ENCODE data around the gene TBL1XR1. TPM values are rescaled to one million over a fixed set of nuclear protein-coding genes. Genes with fewer than 3 reads are reported as not detected.

Gene TBL1XR1
- total and polyA plus RNA-seq, 2 of the 8 experiments (the other 6 are each of a cell fraction or from before 2014, with no cell fraction given): 28.1 to 147 TPM

- TF ChIP-seq, protein P1, sequence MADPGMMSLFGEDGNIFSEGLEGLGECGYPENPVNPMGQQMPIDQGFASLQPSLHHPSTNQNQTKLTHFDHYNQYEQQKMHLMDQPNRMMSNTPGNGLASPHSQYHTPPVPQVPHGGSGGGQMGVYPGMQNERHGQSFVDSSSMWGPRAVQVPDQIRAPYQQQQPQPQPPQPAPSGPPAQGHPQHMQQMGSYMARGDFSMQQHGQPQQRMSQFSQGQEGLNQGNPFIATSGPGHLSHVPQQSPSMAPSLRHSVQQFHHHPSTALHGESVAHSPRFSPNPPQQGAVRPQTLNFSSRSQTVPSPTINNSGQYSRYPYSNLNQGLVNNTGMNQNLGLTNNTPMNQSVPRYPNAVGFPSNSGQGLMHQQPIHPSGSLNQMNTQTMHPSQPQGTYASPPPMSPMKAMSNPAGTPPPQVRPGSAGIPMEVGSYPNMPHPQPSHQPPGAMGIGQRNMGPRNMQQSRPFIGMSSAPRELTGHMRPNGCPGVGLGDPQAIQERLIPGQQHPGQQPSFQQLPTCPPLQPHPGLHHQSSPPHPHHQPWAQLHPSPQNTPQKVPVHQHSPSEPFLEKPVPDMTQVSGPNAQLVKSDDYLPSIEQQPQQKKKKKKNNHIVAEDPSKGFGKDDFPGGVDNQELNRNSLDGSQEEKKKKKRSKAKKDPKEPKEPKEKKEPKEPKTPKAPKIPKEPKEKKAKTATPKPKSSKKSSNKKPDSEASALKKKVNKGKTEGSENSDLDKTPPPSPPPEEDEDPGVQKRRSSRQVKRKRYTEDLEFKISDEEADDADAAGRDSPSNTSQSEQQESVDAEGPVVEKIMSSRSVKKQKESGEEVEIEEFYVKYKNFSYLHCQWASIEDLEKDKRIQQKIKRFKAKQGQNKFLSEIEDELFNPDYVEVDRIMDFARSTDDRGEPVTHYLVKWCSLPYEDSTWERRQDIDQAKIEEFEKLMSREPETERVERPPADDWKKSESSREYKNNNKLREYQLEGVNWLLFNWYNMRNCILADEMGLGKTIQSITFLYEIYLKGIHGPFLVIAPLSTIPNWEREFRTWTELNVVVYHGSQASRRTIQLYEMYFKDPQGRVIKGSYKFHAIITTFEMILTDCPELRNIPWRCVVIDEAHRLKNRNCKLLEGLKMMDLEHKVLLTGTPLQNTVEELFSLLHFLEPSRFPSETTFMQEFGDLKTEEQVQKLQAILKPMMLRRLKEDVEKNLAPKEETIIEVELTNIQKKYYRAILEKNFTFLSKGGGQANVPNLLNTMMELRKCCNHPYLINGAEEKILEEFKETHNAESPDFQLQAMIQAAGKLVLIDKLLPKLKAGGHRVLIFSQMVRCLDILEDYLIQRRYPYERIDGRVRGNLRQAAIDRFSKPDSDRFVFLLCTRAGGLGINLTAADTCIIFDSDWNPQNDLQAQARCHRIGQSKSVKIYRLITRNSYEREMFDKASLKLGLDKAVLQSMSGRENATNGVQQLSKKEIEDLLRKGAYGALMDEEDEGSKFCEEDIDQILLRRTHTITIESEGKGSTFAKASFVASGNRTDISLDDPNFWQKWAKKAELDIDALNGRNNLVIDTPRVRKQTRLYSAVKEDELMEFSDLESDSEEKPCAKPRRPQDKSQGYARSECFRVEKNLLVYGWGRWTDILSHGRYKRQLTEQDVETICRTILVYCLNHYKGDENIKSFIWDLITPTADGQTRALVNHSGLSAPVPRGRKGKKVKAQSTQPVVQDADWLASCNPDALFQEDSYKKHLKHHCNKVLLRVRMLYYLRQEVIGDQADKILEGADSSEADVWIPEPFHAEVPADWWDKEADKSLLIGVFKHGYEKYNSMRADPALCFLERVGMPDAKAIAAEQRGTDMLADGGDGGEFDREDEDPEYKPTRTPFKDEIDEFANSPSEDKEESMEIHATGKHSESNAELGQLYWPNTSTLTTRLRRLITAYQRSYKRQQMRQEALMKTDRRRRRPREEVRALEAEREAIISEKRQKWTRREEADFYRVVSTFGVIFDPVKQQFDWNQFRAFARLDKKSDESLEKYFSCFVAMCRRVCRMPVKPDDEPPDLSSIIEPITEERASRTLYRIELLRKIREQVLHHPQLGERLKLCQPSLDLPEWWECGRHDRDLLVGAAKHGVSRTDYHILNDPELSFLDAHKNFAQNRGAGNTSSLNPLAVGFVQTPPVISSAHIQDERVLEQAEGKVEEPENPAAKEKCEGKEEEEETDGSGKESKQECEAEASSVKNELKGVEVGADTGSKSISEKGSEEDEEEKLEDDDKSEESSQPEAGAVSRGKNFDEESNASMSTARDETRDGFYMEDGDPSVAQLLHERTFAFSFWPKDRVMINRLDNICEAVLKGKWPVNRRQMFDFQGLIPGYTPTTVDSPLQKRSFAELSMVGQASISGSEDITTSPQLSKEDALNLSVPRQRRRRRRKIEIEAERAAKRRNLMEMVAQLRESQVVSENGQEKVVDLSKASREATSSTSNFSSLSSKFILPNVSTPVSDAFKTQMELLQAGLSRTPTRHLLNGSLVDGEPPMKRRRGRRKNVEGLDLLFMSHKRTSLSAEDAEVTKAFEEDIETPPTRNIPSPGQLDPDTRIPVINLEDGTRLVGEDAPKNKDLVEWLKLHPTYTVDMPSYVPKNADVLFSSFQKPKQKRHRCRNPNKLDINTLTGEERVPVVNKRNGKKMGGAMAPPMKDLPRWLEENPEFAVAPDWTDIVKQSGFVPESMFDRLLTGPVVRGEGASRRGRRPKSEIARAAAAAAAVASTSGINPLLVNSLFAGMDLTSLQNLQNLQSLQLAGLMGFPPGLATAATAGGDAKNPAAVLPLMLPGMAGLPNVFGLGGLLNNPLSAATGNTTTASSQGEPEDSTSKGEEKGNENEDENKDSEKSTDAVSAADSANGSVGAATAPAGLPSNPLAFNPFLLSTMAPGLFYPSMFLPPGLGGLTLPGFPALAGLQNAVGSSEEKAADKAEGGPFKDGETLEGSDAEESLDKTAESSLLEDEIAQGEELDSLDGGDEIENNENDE (IDR thresholded peaks at IDR 0.05; ENCODE audit: insufficient replicate concordance, low read length): no peak
- TF ChIP-seq RFX5 (IDR thresholded peaks at IDR 0.05; ENCODE audit: borderline replicate concordance, low read depth, low read length) (no peak), RBBP5 (IDR thresholded peaks at IDR 0.05; ENCODE audit: borderline replicate concordance, low read depth, low read length) (no peak)
Observed at GRCh38 chr3:177124882-177125281, 72.4 kb downstream of the TBL1XR1 start (continued).

Data from H1 (cell line).